Kidney (tissue), 14 donors: ENCODE data around the gene CNTN4. TPM values are rescaled to one million over a fixed set of nuclear protein-coding genes. Genes with fewer than 3 reads are reported as not detected.
A peak's percentile ranks its signal among the peaks of the same experiment; 100 is the strongest.

Experiments used
- DNase-seq, 5 donors: peaks; one replicate each; pipeline ENCODE4 v3.0.0-alpha.2; 2013 to 2020
- FAIRE-seq: peaks from 2 replicates; lab custom pipeline; 2012; peaks lifted over from hg19 to GRCh38; lab: Jason Lieb, UNC
- H3K27ac ChIP-seq, 2 donors: one replicate each; pipeline ENCODE4 v1.7.0; 2013; ENCODE audit warnings: low read depth in 2 of 2, low read length in 2 of 2, inconsistent platforms in 1 of 2
- H3K27me3 ChIP-seq: one replicate; pipeline ENCODE4 v1.7.1; 2013; ENCODE audit warnings: low read length, inconsistent platforms; ENCODE audit not compliant: control insufficient read depth, insufficient read depth
- H3K36me3 ChIP-seq, 3 donors: one replicate each; pipeline versions ENCODE4 v1.7.0 to v1.7.1; 2013; ENCODE audit warnings: low read length in 3 of 3, control low read depth in 1 of 3, inconsistent platforms in 1 of 3; ENCODE audit not compliant: insufficient read depth in 3 of 3, control insufficient read depth in 2 of 3
- H3K4me1 ChIP-seq, 3 donors: one replicate each; pipeline versions ENCODE4 v1.7.0 to v1.7.1; 2013; ENCODE audit warnings: low read length in 3 of 3, inconsistent platforms in 1 of 3, low read depth in 1 of 3; ENCODE audit not compliant: control insufficient read depth in 2 of 3, insufficient read depth in 2 of 3
- H3K4me3 ChIP-seq, 3 donors: one replicate each; pipeline versions ENCODE4 v1.7.0 to v1.8.1; 2013; ENCODE audit warnings: low read length in 3 of 3, control low read depth in 1 of 3, inconsistent platforms in 1 of 3
- H3K9ac ChIP-seq, 3 donors: one replicate each; pipeline versions ENCODE4 v1.7.0 to v1.7.1; 2013; ENCODE audit warnings: low read length in 3 of 3, control low read depth in 1 of 3, inconsistent platforms in 1 of 3
- H3K9me3 ChIP-seq, 3 donors: one replicate each; pipeline versions ENCODE4 v1.7.0 to v1.7.1; 2013; ENCODE audit warnings: low read length in 3 of 3, control low read depth in 1 of 3, inconsistent platforms in 1 of 3; ENCODE audit not compliant: control insufficient read depth in 2 of 3, insufficient read depth in 1 of 3
- CTCF ChIP-seq: IDR thresholded peaks from 3 replicates; pipeline ENCODE4 v1.5.1; 2012; ENCODE audit warnings: mild to moderate bottlenecking, moderate library complexity, borderline replicate concordance; ENCODE audit not compliant: insufficient read depth; ENCODE audit errors: extremely low read depth
- intact Hi-C: fragments of 100-400 bp; cut with DNase I; formaldehyde crosslinking; loops from one replicate; pipeline ENCODE4 v1.11.1; 2022
- polyA plus RNA-seq: library from polyadenylated mRNA; stranded (reverse); fragments of 350-450 nt; fragmentation: Illumina TruSeq; extraction: RNeasy Lipid Tissue Mini Kit (QIAGEN cat#74804); gene quantifications from one replicate; pipeline ENCODE4 v1.2.3, GENCODE V29; 2014; ENCODE audit warnings: low read depth, low replicate concordance; ENCODE audit not compliant: insufficient read depth
- total RNA-seq: library from RNA; stranded (reverse); fragmentation: NEBNext Ultra II Directional; extraction: Animal tissue kit (Norgen Biotek cat#: 25700); gene quantifications from one replicate; pipeline ENCODE4 v1.2.1, GENCODE V29; 2021
- donor health status: control.
- donor health status: control.
- donor health status: control.
- donor health status: control.
- donor health status: control.
- donor health status: DM: yes; HTN: yes; CAD: no.
- donor health status: Normal renal cell carcinoma (clear cell type).

The CNTN4 gene
- total and polyA plus RNA-seq, 2 donors from 2014 or later = 2.2 to 13.4 TPM

- TF ChIP-seq CTCF = no peak
- Histone ChIP-seq H3K36me3 (no peaks in the 10 kb centered on the region), H3K9ac (no peak overlapping the region), H3K4me3 (no peak overlapping the region), H3K4me1 (peaks cover 0 to 8% (median 0%) of the 10 kb centered on the region in 3 donors), H3K9me3 (peaks cover 0 to 12% (median 0%) of the 10 kb centered on the region in 3 donors), H3K27me3 (no peaks in the 10 kb centered on the region), H3K27ac (no peak overlapping the region)
- intact Hi-C loops = no loop called here
- no peak for DNase-seq
- no peak for FAIRE-seq
Observed at GRCh38 chr3:2652386-2652785, 553.7 kb downstream of the CNTN4 start.

DNA sequence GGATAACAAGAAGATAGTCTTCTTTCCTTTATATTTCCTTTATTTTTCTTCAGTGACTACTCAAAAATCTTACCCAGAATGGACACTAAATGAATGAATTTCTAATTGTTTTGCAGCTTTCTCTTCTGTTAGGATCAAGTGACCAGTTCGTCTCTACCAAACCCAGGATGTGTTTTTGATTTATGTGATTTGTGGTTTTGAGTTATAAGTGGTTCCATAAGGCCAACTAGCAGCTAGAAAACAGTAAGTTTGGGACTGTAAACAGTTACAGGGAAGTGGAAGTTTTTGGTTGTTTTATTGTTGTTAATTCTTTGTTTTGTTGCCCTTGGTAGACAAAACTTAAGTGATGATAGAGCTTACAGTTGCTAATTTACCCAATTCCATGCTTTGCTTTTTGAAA lies 555.0 kb downstream of the CNTN4 start:
- Histone ChIP-seq H3K9me3 (peaks cover 0 to 8% (median 0%) of the 10 kb centered on the region in 3 donors), H3K4me1 (peaks cover 0 to 8% (median 0%) of the 10 kb centered on the region in 3 donors), H3K4me3 (no peak overlapping the region), H3K27me3 (no peaks in the 10 kb centered on the region), H3K9ac (no peak overlapping the region), H3K27ac (no peak overlapping the region), H3K36me3 (no peaks in the 10 kb centered on the region)
- intact Hi-C loops = no loop called here
- FAIRE-seq = no peak
- TF ChIP-seq CTCF = no peak
- no peak for DNase-seq

GRCh38 chr3:2655229-2655701 lies 556.6 kb downstream of the CNTN4 start:
- peak overlapping the region in 1 of 2 donors; percentile 7 for H3K27ac ChIP-seq
- no peaks in the 10 kb centered on the region for H3K36me3 ChIP-seq
- TF ChIP-seq CTCF = no peak
- peak in 2 of 5 donors; percentile 12 to 27 for DNase-seq
- intact Hi-C loops = no loop called here
- H3K27me3 ChIP-seq = no peaks in the 10 kb centered on the region
- H3K4me1 ChIP-seq = peaks cover 0 to 8% (median 0%) of the 10 kb centered on the region in 3 donors
- no peak for FAIRE-seq
- H3K9ac ChIP-seq = no peak overlapping the region
- no peaks in the 10 kb centered on the region for H3K9me3 ChIP-seq
- no peak overlapping the region for H3K4me3 ChIP-seq
